ENCODE measurements around the gene TMEM185B.
A peak's percentile ranks its signal among the peaks of the same experiment; 100 is the strongest.
"Not testable (repeated sequence)": the region's sequence is repeated elsewhere in the genome, so short reads cannot be mapped to it uniquely, and the experiment has no call there.

Gene TMEM185B

GRCh38 chr2:120223034-120223912, at the start of gene TMEM185B:
Gene TMEM185B (minus strand): TSS chr2:120223400. CDS start chr2:120222976, 424 bp downstream.
- peak; percentile 93 for DNase-seq (ENCODE audit: low read depth, low spot score)

- no peak for DNase-seq (ENCODE audit: low read depth, low spot score)
Measured at GRCh38 chr2:120271711-120272379, 48.6 kb upstream of the TMEM185B start.

GRCh38 chr2:120269816-120270215, 46.6 kb upstream of the TMEM185B start:
- DNase-seq (ENCODE audit: low read depth, low spot score), result no peak

- DNase-seq (ENCODE audit: low read depth, low spot score), result no peak
Measured at GRCh38 chr2:120269076-120269744, 46.0 kb upstream of the TMEM185B start.

- no peak for DNase-seq (ENCODE audit: low read depth, low spot score)
Measured at GRCh38 chr2:120267348-120267747, 44.1 kb upstream of the TMEM185B start.

- no peak for DNase-seq (ENCODE audit: low read depth, low spot score)
Measured at GRCh38 chr2:120265006-120265405, 41.8 kb upstream of the TMEM185B start.

- peak; percentile 34 for DNase-seq (ENCODE audit: low read depth, low spot score)
Measured at GRCh38 chr2:120262761-120263428, 39.7 kb upstream of the TMEM185B start.

- DNase-seq (ENCODE audit: low read depth, low spot score), result no peak
Measured at GRCh38 chr2:120262150-120262549, 39.0 kb upstream of the TMEM185B start.

GRCh38 chr2:120261387-120262006, 38.3 kb upstream of the TMEM185B start:
- DNase-seq (ENCODE audit: low read depth, low spot score), result no peak

- DNase-seq (ENCODE audit: low read depth, low spot score), result no peak
Measured at GRCh38 chr2:120260736-120261135, 37.5 kb upstream of the TMEM185B start.

GRCh38 chr2:120259939-120260338, 36.7 kb upstream of the TMEM185B start:
- not testable (repeated sequence) for DNase-seq (ENCODE audit: low read depth, low spot score)

GRCh38 chr2:120258196-120258595, 35.0 kb upstream of the TMEM185B start:
- DNase-seq (ENCODE audit: low read depth, low spot score), result no peak

GRCh38 chr2:120257522-120257921, 34.3 kb upstream of the TMEM185B start:
- DNase-seq (ENCODE audit: low read depth, low spot score), result no peak

- no peak for DNase-seq (ENCODE audit: low read depth, low spot score)
Measured at GRCh38 chr2:120256651-120257000, 33.4 kb upstream of the TMEM185B start.

- no peak for DNase-seq (ENCODE audit: low read depth, low spot score)
Measured at GRCh38 chr2:120255986-120256650, 32.9 kb upstream of the TMEM185B start.

- DNase-seq (ENCODE audit: low read depth, low spot score), result no peak
Measured at GRCh38 chr2:120255071-120255470, 31.9 kb upstream of the TMEM185B start.

- no peak for DNase-seq (ENCODE audit: low read depth, low spot score)
Measured at GRCh38 chr2:120254178-120254577, 31.0 kb upstream of the TMEM185B start.

GRCh38 chr2:120253021-120253882, 30.1 kb upstream of the TMEM185B start:
- DNase-seq (ENCODE audit: low read depth, low spot score), result peak; percentile 84

- DNase-seq (ENCODE audit: low read depth, low spot score), result peak; percentile 100
Measured at GRCh38 chr2:120252225-120253020, 29.2 kb upstream of the TMEM185B start, which contains the start of gene RALB. Gene RALB (plus strand): TSS chr2:120252852. CDS start chr2:120278665, 25,813 bp downstream.
